Globus pallidus (tissue), 1 donor: ENCODE measurements around the gene TDRD3.
"Not testable (repeated sequence)": the region's sequence is repeated elsewhere in the genome, so short reads cannot be mapped to it uniquely, and the experiment has no call there.

Experiments used
- DNase-seq: peaks from one replicate; pipeline ENCODE4 v3.0.0-alpha.2; 2015; ENCODE audit warnings: low spot score

TDRD3 gene

GRCh38 chr13:60398907-60399589, 2.0 kb downstream of the TDRD3 start:
- DNase-seq = no peak

GRCh38 chr13:60402022-60402421, 5.0 kb downstream of the TDRD3 start:
- no peak for DNase-seq

- no peak for DNase-seq
Measured at GRCh38 chr13:60407095-60407494, 10.1 kb downstream of the TDRD3 start.

GRCh38 chr13:60407852-60408251, 10.8 kb downstream of the TDRD3 start:
- not testable (repeated sequence) for DNase-seq

- not testable (repeated sequence) for DNase-seq
Measured at GRCh38 chr13:60409574-60410292, 12.7 kb downstream of the TDRD3 start.

- DNase-seq = no peak
Measured at GRCh38 chr13:60410299-60410698, 13.3 kb downstream of the TDRD3 start.

- no peak for DNase-seq
Measured at GRCh38 chr13:60411464-60411863, 14.4 kb downstream of the TDRD3 start.

GRCh38 chr13:60411983-60412382, 15.0 kb downstream of the TDRD3 start:
- DNase-seq = no peak

- DNase-seq = no peak
Measured at GRCh38 chr13:60412909-60413616, 16.0 kb downstream of the TDRD3 start.

- no peak for DNase-seq
Measured at GRCh38 chr13:60414177-60414576, 17.2 kb downstream of the TDRD3 start.

GRCh38 chr13:60417734-60418133, 20.7 kb downstream of the TDRD3 start:
- no peak for DNase-seq

GRCh38 chr13:60418954-60419353, 21.9 kb downstream of the TDRD3 start:
- no peak for DNase-seq

GRCh38 chr13:60425332-60425731, 28.3 kb downstream of the TDRD3 start:
- no peak for DNase-seq

- no peak for DNase-seq
Measured at GRCh38 chr13:60426075-60426474, 29.1 kb downstream of the TDRD3 start.

GRCh38 chr13:60427285-60427684, 30.3 kb downstream of the TDRD3 start:
- no peak for DNase-seq

GRCh38 chr13:60431108-60431700, 34.2 kb downstream of the TDRD3 start:
- DNase-seq = peak; percentile 61

- no peak for DNase-seq
Measured at GRCh38 chr13:60433505-60433904, 36.5 kb downstream of the TDRD3 start.

GRCh38 chr13:60435762-60436374, 38.8 kb downstream of the TDRD3 start:
- DNase-seq = no peak

GRCh38 chr13:60439201-60439600, 42.2 kb downstream of the TDRD3 start:
- no peak for DNase-seq

GRCh38 chr13:60441761-60442160, 44.7 kb downstream of the TDRD3 start:
- no peak for DNase-seq

GRCh38 chr13:60448907-60449510, 52.0 kb downstream of the TDRD3 start:
- peak; percentile 40 for DNase-seq

GRCh38 chr13:60453490-60453889, 56.5 kb downstream of the TDRD3 start:
- DNase-seq = no peak
